ENCODE measurements around the gene CCBE1.

The CCBE1 gene

DNA sequence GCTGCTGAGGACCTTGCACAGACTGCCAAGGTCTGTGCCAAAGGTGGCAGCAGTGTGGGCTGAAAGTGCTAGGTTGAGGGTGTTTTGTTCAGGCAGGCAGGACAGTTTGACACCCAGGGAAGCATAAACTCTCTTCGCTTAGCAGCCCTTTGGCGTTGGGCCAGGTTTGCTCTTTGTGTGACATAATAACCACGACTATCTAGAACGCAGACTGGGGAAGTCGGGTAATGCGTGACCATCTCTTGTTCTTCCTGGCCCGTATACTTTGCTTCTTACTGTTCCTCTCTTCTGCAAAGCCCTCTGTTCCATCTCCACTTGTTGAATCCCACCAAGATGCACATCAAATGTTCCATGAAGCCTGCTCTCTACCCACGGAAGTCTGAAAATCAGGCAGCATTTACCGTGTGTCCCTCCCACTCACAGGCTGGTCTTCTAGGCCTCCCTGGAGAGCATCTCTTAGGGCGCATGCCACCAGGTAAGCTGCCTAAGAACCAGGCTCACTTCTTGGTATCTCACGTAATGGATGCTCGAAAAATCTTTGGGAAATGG lies 241.4 kb downstream of the CCBE1 start:
- DNase-seq (ENCODE audit: low read depth, low spot score), result no peak

GRCh38 chr18:59454909-59455727 lies 242.1 kb downstream of the CCBE1 start:
- DNase-seq (ENCODE audit: low read depth, low spot score), result no peak

DNA sequence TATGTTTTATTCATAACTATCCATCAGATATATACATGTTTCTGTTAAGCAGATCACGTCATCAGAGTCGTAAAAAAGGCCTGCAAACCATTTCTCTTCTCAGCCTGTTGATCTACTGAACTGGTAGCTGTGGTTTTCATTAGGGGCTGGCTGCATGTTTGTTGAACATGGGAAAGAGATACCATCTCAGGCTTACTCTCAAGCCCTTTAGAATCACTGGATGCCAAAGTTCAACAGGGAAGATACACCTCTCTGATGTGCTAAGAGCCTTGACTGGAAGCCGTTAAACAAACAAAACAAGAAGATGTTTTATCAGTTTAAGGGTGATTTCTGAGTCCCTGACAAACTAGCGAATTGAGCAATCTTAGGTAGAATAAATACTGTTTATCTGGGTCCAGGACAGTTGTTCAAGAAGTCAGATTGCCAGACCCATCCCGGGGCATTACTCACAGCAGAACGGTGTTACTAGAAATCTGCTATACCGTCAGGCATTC lies 243.7 kb downstream of the CCBE1 start:
- DNase-seq (ENCODE audit: low read depth, low spot score), result no peak

DNA sequence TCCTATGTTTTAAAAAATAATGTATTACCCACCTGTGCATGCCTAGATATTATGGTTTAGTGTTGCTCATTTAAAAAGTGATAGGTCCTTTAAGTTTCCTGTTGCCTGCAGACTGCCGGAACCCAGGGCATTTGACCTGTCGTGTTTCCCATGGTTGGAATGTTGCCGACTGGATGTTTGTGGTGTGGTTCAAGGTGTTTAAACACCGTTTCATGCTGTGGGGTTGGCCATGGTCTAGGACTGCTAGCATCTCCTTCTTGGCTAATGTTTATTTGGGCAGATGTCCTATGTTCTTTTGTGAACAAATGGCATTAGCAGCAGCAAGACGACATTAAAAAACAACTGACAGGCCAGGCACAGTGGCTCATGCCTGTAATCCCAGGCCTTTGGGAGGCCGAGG lies 245.3 kb downstream of the CCBE1 start:
- DNase-seq (ENCODE audit: low read depth, low spot score), result no peak

DNA sequence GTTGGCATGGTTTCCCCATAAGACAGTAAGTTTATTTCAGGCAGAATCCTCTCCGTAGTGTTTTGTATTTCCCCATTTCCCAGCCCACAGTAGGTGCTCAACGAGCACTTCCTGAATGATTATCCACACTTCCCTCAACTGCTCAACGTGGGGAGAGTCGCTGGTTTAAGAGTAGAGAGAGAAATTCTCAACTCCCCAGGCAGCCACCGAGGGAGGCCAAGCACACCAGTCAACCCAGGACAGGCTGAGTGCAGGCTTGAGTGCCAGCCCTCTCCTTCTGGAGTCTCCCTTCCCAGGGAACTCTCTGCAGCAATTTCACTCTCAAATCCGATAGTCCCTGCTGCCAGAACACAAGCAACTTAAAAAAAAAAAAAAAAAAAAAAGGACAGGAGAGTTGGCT lies 246.2 kb downstream of the CCBE1 start:
- no peak for DNase-seq (ENCODE audit: low read depth, low spot score)

DNA sequence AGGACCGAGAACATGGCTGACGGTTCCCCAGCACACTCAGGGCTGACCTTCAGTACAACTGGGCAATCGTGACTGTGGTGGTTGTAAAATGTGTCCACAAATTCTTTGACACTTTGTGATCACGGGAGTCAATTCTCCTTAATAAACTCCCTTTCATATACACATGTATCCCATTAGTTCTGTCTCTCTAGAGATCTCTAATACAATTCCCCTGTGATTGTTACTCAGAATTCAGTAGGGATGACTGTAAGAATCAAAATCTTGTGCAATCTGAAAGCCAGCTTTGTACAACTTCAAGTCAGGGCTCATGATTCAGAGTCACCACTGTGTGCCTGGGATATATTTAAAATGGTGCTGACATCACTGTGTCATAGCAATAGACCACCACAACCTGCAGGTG lies 248.7 kb downstream of the CCBE1 start:
- no peak for DNase-seq (ENCODE audit: low read depth, low spot score)

GRCh38 chr18:59446012-59446411 lies 251.2 kb downstream of the CCBE1 start:
- DNase-seq (ENCODE audit: low read depth, low spot score), result no peak

- no peak for DNase-seq (ENCODE audit: low read depth, low spot score)
These were observed 259.2 kb downstream of the CCBE1 start for GRCh38 chr18:59437851-59438569.

DNA sequence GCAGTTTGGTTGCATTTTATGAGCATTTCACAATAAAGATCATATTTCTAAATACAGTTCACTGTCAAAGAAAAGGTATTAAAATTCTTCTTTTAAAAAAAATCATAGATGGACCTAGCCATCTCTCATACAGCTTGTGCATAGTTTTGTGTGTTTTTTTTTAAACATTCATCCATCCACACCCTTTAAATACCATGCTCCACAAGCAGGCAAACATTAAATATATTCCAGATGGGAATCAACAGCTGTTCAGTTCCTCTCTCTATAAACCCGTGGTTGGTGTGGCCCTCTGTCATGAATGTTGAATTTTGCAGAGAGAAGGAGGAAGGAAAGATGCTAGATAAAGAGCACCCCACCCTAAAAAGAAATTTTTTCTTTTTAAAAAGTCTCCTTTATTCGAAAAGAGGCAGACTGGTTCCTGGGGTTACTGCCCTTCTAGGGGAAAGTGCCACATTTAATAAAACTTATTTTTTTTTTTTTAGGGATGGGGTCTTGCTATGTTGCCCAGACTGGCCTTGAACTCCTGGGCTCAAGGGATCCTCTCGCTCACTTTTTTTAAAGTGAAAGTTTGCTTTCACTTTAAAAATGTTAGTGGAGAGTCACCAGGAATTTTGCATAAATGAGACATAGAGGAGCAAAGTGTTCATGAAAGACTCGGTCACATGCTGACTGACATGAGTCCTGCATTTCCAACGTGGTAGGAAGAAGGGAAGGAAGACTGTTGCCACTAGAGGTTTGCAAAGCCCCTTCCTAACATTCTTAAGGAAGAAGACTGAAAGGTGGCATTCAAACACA lies 264.2 kb downstream of the CCBE1 start:
- DNase-seq (ENCODE audit: low read depth, low spot score), result no peak

DNA sequence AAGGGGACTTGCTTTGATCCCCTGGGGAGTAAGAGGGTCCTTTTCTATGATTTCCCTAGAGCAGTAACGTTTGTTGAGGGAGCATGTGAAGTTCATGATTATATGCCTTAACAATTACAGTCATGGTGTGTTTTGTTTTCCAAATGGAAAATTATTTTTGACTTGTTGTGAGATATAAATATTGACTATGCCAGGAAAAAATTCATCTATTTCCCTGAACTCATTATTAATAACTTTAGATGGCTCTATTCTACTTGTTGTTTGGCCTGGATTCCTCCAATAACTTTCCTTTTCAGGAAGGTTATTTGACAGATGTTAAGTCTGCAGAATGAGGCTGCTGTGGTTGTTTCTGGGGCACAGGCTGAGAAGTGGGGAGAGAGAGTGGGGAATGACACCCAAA lies 266.1 kb downstream of the CCBE1 start:
- no peak for DNase-seq (ENCODE audit: low read depth, low spot score)

DNA sequence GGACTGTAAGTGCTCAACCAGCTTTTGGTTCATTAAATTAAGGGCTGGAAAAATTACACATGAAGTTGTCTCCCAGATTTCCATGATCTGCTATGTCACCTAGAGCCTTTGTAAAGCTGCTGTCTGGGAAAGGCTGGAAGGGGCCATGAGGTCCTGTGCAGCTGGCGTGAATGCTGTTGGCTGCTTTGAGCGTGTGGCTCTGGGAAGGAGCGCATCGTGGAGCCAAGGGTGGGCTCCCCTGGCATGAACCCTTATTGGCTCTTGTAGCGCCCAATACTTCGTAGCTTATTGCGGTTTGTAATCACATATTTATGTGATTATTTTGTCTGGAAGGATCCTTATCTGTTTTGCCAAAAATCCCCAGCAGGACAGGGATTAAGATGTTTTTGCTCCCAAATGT lies 267.6 kb downstream of the CCBE1 start:
- DNase-seq (ENCODE audit: low read depth, low spot score), result no peak

GRCh38 chr18:59428018-59428417 lies 269.2 kb downstream of the CCBE1 start:
- no peak for DNase-seq (ENCODE audit: low read depth, low spot score)

DNA sequence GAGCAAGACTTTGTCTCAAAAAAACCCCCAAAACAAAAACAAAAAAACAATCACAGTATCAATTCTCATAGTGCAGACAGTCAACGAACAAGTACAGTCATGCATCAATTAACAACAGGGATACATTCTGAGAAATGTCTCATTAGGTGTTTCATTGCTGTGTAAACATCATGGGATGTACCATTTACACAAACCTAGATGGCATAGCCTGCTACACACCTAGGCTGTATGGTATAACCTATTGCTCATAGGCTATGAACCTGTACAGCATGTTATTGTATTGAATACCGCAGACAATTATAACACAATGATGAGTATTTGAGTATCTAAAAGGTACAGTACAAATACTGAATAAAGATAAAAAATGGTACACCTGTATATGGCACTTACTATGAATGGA lies 270.4 kb downstream of the CCBE1 start:
- no peak for DNase-seq (ENCODE audit: low read depth, low spot score)

GRCh38 chr18:59423259-59423658 lies 274.0 kb downstream of the CCBE1 start:
- no peak for DNase-seq (ENCODE audit: low read depth, low spot score)

- DNase-seq (ENCODE audit: low read depth, low spot score), result no peak
These were observed 277.0 kb downstream of the CCBE1 start for GRCh38 chr18:59420244-59420643.

- no peak for DNase-seq (ENCODE audit: low read depth, low spot score)
These were observed 277.8 kb downstream of the CCBE1 start for GRCh38 chr18:59419386-59419785.

- DNase-seq (ENCODE audit: low read depth, low spot score), result no peak
These were observed 280.4 kb downstream of the CCBE1 start for GRCh38 chr18:59416818-59417217.

DNA sequence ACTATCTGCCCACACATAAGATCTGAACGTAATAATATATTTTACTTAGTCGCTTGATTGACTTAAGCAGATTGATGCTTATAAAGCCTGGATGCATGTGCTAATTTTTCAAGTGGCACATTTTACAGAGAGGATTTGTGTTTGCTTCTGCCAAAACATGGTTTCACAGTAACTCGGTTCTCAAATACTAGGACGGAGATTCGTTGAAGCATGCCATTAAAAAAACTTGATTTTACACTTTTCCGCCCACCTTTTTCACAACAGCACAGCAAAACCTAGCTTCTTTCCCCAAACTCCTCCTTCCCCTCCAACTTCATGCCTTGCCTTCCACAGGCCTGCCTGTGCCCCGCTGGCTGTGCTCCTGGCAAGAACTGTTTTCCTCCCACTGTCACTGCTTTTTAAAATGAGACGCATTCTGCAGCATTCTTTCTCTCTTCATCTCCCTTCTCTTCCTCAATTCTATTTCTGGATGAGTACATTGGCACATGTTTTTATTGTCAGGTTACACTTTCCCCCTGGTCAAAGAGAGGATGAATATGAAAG lies 283.0 kb downstream of the CCBE1 start:
- DNase-seq (ENCODE audit: low read depth, low spot score), result no peak

GRCh38 chr18:59402432-59403090 lies 294.7 kb downstream of the CCBE1 start:
- DNase-seq (ENCODE audit: low read depth, low spot score), result peak; percentile 41

DNA sequence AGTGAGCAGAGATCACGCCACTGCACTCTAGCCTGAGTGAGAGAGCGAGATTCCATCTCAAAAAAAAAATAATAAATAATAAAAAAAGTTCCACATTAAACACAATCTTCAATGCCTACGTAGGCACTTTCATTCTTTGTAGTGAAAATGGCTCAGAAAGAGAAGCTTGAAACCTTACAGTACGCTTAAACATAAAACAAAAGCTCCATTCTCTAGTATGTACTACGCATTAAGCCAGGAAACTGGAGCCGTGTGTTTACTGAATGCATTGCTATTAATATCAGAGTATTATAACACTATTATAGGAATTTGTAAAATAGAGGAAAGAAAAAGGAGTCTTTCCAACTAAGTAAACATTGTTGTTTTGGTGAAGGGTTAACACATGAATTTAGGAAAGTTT lies 296.8 kb downstream of the CCBE1 start:
- DNase-seq (ENCODE audit: low read depth, low spot score), result no peak
